Superior temporal gyrus (tissue), 1 donor: ENCODE results near the gene ZMIZ1.

Source experiments
- DNase-seq: peaks from one replicate; pipeline ENCODE4 v3.0.0-alpha.2; 2016; ENCODE audit errors: extremely low spot score

Gene ZMIZ1

GRCh38 chr10:79068562-79069324 lies at the start of gene ZMIZ1:
Gene ZMIZ1, plus strand, starts transcription at chr10:79068966. Its CDS starts 132,667 bp downstream, at chr10:79201633.
- peak; percentile 89 for DNase-seq

- DNase-seq = no peak
Observed at GRCh38 chr10:79019441-79020014, 49.2 kb upstream of the ZMIZ1 start.

- DNase-seq = no peak
Observed at GRCh38 chr10:79020015-79020491, 48.7 kb upstream of the ZMIZ1 start.

GRCh38 chr10:79020605-79021004 lies 48.2 kb upstream of the ZMIZ1 start:
- DNase-seq = no peak

- DNase-seq = no peak
Observed at GRCh38 chr10:79021331-79021907, 47.3 kb upstream of the ZMIZ1 start.

GRCh38 chr10:79021948-79022499 lies 46.7 kb upstream of the ZMIZ1 start:
- DNase-seq = no peak

- no peak for DNase-seq
Observed at GRCh38 chr10:79022565-79023230, 46.1 kb upstream of the ZMIZ1 start.

GRCh38 chr10:79023240-79024162 lies 45.3 kb upstream of the ZMIZ1 start:
- no peak for DNase-seq

- no peak for DNase-seq
Observed at GRCh38 chr10:79024296-79024695, 44.5 kb upstream of the ZMIZ1 start.

- DNase-seq = no peak
Observed at GRCh38 chr10:79024720-79025198, 44.0 kb upstream of the ZMIZ1 start.

- no peak for DNase-seq
Observed at GRCh38 chr10:79025199-79025832, 43.5 kb upstream of the ZMIZ1 start.

GRCh38 chr10:79026341-79026761 lies 42.4 kb upstream of the ZMIZ1 start:
- no peak for DNase-seq

- DNase-seq = no peak
Observed at GRCh38 chr10:79026806-79027146, 42.0 kb upstream of the ZMIZ1 start.

GRCh38 chr10:79027147-79028055 lies 41.4 kb upstream of the ZMIZ1 start:
- DNase-seq = no peak

GRCh38 chr10:79028056-79028430 lies 40.7 kb upstream of the ZMIZ1 start:
- DNase-seq = no peak

- no peak for DNase-seq
Observed at GRCh38 chr10:79028451-79029010, 40.2 kb upstream of the ZMIZ1 start.

- no peak for DNase-seq
Observed at GRCh38 chr10:79029478-79030390, 39.0 kb upstream of the ZMIZ1 start.

GRCh38 chr10:79030705-79031104 lies 38.1 kb upstream of the ZMIZ1 start:
- DNase-seq = no peak
